Neural progenitor cell (in vitro differentiated cells): ENCODE data around the gene NGFR.

ENCODE experiments used
- CTCF ChIP-seq: fragments of 200-600 bp; sonication (generic); IDR thresholded peaks from 2 replicates; pipeline ENCODE4 v1.5.1; 2017; ENCODE audit warnings: antibody characterized with exemption, mild to moderate bottlenecking
- EZH2 ChIP-seq: fragments of 200-600 bp; sonication (generic); IDR thresholded peaks from 2 replicates; pipeline ENCODE4 v1.6.1; 2017; ENCODE audit warnings: antibody characterized with exemption, mild to moderate bottlenecking, moderate library complexity

DNA sequence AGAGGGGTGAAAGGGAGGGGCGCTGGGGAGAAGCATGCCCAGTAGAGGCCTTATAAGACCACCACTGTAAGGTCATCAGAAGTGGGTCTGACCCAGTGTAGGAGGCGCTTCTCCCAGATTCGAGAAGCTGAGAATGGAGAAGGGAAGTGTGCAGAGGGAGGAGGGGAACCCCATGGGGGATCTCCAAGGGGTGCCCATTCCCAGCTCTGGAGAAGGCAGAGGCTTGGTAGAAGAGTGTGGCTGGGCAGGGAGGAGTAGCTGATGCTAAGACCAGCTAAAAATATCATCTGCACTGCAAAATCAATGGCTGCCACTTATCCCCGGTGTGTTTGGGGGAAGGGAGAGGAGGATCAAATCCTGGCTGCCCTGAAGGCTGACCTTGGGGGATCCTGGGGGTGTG, 7.2 kb downstream of the NGFR start:
- no peak for TF ChIP-seq CTCF
- TF ChIP-seq EZH2 = no peak
